ENCODE results near the gene HCN2. TPM values are rescaled to one million over a fixed set of nuclear protein-coding genes. Genes with fewer than 3 reads are reported as not detected.
"Not testable (repeated sequence)": the region's sequence is repeated elsewhere in the genome, so short reads cannot be mapped to it uniquely, and the experiment has no call there.

The HCN2 gene
- total RNA-seq, 1 experiment from 2014 or later: not detected

GRCh38 chr19:584240-585001 lies 5.3 kb upstream of the HCN2 start:
- DNase-seq (ENCODE audit: low spot score): peak; percentile 49

- DNase-seq (ENCODE audit: low spot score): not testable (repeated sequence)
Observed at GRCh38 chr19:585146-585545, 4.5 kb upstream of the HCN2 start.

- no peak for DNase-seq (ENCODE audit: low spot score)
Observed at GRCh38 chr19:585551-586110, 4.0 kb upstream of the HCN2 start.

GRCh38 chr19:588093-588740 lies 1.5 kb upstream of the HCN2 start:
- DNase-seq (ENCODE audit: low spot score): peak; percentile 68

GRCh38 chr19:588741-589692 lies 664 bp upstream of the HCN2 start:
- DNase-seq (ENCODE audit: low spot score): no peak

GRCh38 chr19:590396-590745 lies 690 bp downstream of the HCN2 start:
- DNase-seq (ENCODE audit: low spot score): no peak

GRCh38 chr19:590750-591098 lies 1.0 kb downstream of the HCN2 start:
- no peak for DNase-seq (ENCODE audit: low spot score)

GRCh38 chr19:591099-591958 lies 1.6 kb downstream of the HCN2 start:
- DNase-seq (ENCODE audit: low spot score): peak; percentile 32

- no peak for DNase-seq (ENCODE audit: low spot score)
Observed at GRCh38 chr19:592101-592500, 2.4 kb downstream of the HCN2 start.

GRCh38 chr19:593055-593454 lies 3.4 kb downstream of the HCN2 start:
- DNase-seq (ENCODE audit: low spot score): no peak

- DNase-seq (ENCODE audit: low spot score): no peak
Observed at GRCh38 chr19:593505-593904, 3.8 kb downstream of the HCN2 start.

- no peak for DNase-seq (ENCODE audit: low spot score)
Observed at GRCh38 chr19:594265-594870, 4.7 kb downstream of the HCN2 start.

GRCh38 chr19:595326-596262 lies 5.9 kb downstream of the HCN2 start:
- no peak for DNase-seq (ENCODE audit: low spot score)

GRCh38 chr19:596263-596655 lies 6.6 kb downstream of the HCN2 start:
- DNase-seq (ENCODE audit: low spot score): no peak

- no peak for DNase-seq (ENCODE audit: low spot score)
Observed at GRCh38 chr19:597406-598315, 8.0 kb downstream of the HCN2 start.

- DNase-seq (ENCODE audit: low spot score): no peak
Observed at GRCh38 chr19:601310-601709, 11.6 kb downstream of the HCN2 start.

- no peak for DNase-seq (ENCODE audit: low spot score)
Observed at GRCh38 chr19:601790-602189, 12.1 kb downstream of the HCN2 start.

All from HT-29 (cell line).